Left ventricle myocardium superior (tissue), 1 donor: ENCODE data around the gene HBE1. TPM values are rescaled to one million over a fixed set of nuclear protein-coding genes. Genes with fewer than 3 reads are reported as not detected.

Experiments used
- ATAC-seq: fragments of 200-7000 bp; cut with Tn5 transposase; one replicate; pipeline ENCODE4 v1.9.1; 2020; ENCODE audit warnings: mild to moderate bottlenecking, moderate library complexity
- DNase-seq: peaks from one replicate; pipeline ENCODE4 v3.0.0-alpha.2; 2020
- intact Hi-C: fragments of 100-400 bp; cut with micrococcal nuclease; formaldehyde crosslinking; loops from one replicate; pipeline ENCODE4 v1.11.0; 2022
- total RNA-seq: library from RNA; stranded (reverse); fragmentation: NEBNext Ultra II Directional; extraction: Animal tissue kit (Norgen Biotek cat#: 25700); gene quantifications from one replicate; pipeline ENCODE4 v1.2.1, GENCODE V29; 2021
- donor health status: DM: no; HTN: yes; CAD: no; lungs with severe emphysema.

Gene HBE1
- total RNA-seq, 1 donor from 2014 or later: not detected

- DNase-seq (no peak), ATAC-seq (no peak)
- intact Hi-C loops: no loop called here
Measured at GRCh38 chr11:5240458-5240857, 29.3 kb downstream of the HBE1 start.

GRCh38 chr11:5240056-5240455, 29.7 kb downstream of the HBE1 start:
- DNase-seq: no peak
- ATAC-seq: no peak
- intact Hi-C loops: no loop called here

- DNase-seq (no peak), ATAC-seq (no peak)
- intact Hi-C loops: no loop called here
Measured at GRCh38 chr11:5239046-5239445, 30.7 kb downstream of the HBE1 start.

- ATAC-seq: no peak
- intact Hi-C loops: no loop called here
Measured at GRCh38 chr11:5238486-5238885, 31.3 kb downstream of the HBE1 start.

GRCh38 chr11:5237420-5237819, 32.3 kb downstream of the HBE1 start:
- intact Hi-C loops: no loop called here
- DNase-seq (no peak), ATAC-seq (no peak)

More at GRCh38 chr11:5238486-5238885, 31.3 kb downstream of the HBE1 start:
- DNase-seq: no peak

GRCh38 chr11:5235364-5236095, 34.2 kb downstream of the HBE1 start:
- ATAC-seq: no peak
- no peak for DNase-seq
- intact Hi-C loops: no loop called here

GRCh38 chr11:5234381-5234834, 35.3 kb downstream of the HBE1 start, which contains the start of gene HBD:
Gene HBD (minus strand): TSS chr11:5234483. CDS start chr11:5234433, 50 bp downstream.
- intact Hi-C loops: no loop called here
- no peak for DNase-seq
- ATAC-seq: no peak

GRCh38 chr11:5233307-5233706, 36.4 kb downstream of the HBE1 start:
- intact Hi-C loops: no loop called here
- ATAC-seq: no peak
- no peak for DNase-seq

- ATAC-seq: no peak
- intact Hi-C loops: no loop called here
- no peak for DNase-seq
Measured at GRCh38 chr11:5232821-5233220, 36.9 kb downstream of the HBE1 start.

- intact Hi-C loops: no loop called here
- ATAC-seq: no peak
- DNase-seq: no peak
Measured at GRCh38 chr11:5232176-5232575, 37.6 kb downstream of the HBE1 start.

- intact Hi-C loops: no loop called here
- DNase-seq (no peak), ATAC-seq (no peak)
Measured at GRCh38 chr11:5231111-5231510, 38.6 kb downstream of the HBE1 start.

GRCh38 chr11:5230266-5230665, 39.5 kb downstream of the HBE1 start:
- intact Hi-C loops: no loop called here
- no peak for ATAC-seq

GRCh38 chr11:5229796-5230195, 39.9 kb downstream of the HBE1 start:
- DNase-seq (no peak), ATAC-seq (no peak)
- intact Hi-C loops: no loop called here

More at GRCh38 chr11:5230266-5230665, 39.5 kb downstream of the HBE1 start:
- no peak for DNase-seq

GRCh38 chr11:5229356-5229755, 40.4 kb downstream of the HBE1 start:
- DNase-seq (no peak), ATAC-seq (no peak)
- intact Hi-C loops: no loop called here

- DNase-seq: no peak
- intact Hi-C loops: no loop called here
- ATAC-seq: no peak
Measured at GRCh38 chr11:5228124-5228523, 41.6 kb downstream of the HBE1 start.

GRCh38 chr11:5227681-5228080, 42.1 kb downstream of the HBE1 start:
- DNase-seq: no peak
- intact Hi-C loops: no loop called here
- no peak for ATAC-seq

- intact Hi-C loops: no loop called here
- DNase-seq (no peak), ATAC-seq (no peak)
Measured at GRCh38 chr11:5226732-5227310, 42.9 kb downstream of the HBE1 start, which contains the start of gene HBB. Gene HBB (minus strand): TSS chr11:5227071. CDS start chr11:5227021, 50 bp downstream.

- DNase-seq (no peak), ATAC-seq (no peak)
- intact Hi-C loops: no loop called here
Measured at GRCh38 chr11:5225480-5225871, 44.3 kb downstream of the HBE1 start.

GRCh38 chr11:5224538-5225479, 44.9 kb downstream of the HBE1 start:
- intact Hi-C loops: no loop called here
- no peak for ATAC-seq
- no peak for DNase-seq

- DNase-seq (no peak), ATAC-seq (no peak)
Measured at GRCh38 chr11:5223686-5224085, 46.1 kb downstream of the HBE1 start.

More at GRCh38 chr11:5223686-5224085, 46.1 kb downstream of the HBE1 start:
- intact Hi-C loops: no loop called here
